OCI-LY7 (cell line): ENCODE results near the gene PRKN.

Experiments
- EZH2phosphoT487 ChIP-seq: fragments of 200-600 bp; sonication (generic); IDR thresholded peaks from 2 replicates; pipeline ENCODE4 v1.6.1; 2018; ENCODE audit warnings: low read depth, borderline replicate concordance, mild to moderate bottlenecking, mixed run types, antibody characterized with exemption, low read length, moderate library complexity, mixed read lengths
- TF ChIP-seq, protein P1 (sequence below): fragments of 200-600 bp; sonication (generic); conservative IDR thresholded peaks from 2 replicates; pipeline ENCODE4 v1.5.1; 2014; ENCODE audit warnings: mild to moderate bottlenecking, antibody characterized with exemption, low read length, moderate library complexity, mixed read lengths

GRCh38 chr6:162242915-162243314 is 484.7 kb downstream of the PRKN start:
- TF ChIP-seq, protein P1, sequence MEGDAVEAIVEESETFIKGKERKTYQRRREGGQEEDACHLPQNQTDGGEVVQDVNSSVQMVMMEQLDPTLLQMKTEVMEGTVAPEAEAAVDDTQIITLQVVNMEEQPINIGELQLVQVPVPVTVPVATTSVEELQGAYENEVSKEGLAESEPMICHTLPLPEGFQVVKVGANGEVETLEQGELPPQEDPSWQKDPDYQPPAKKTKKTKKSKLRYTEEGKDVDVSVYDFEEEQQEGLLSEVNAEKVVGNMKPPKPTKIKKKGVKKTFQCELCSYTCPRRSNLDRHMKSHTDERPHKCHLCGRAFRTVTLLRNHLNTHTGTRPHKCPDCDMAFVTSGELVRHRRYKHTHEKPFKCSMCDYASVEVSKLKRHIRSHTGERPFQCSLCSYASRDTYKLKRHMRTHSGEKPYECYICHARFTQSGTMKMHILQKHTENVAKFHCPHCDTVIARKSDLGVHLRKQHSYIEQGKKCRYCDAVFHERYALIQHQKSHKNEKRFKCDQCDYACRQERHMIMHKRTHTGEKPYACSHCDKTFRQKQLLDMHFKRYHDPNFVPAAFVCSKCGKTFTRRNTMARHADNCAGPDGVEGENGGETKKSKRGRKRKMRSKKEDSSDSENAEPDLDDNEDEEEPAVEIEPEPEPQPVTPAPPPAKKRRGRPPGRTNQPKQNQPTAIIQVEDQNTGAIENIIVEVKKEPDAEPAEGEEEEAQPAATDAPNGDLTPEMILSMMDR, result no peak
- no peak for TF ChIP-seq EZH2phosphoT487
